ENCODE results near the gene RAD23B.
A peak's percentile ranks its signal among the peaks of the same experiment; 100 is the strongest.

The RAD23B gene

GRCh38 chr9:107269254-107269653 lies 13.8 kb upstream of the RAD23B start:
- DNase-seq, result no peak

GRCh38 chr9:107269681-107270080 lies 13.4 kb upstream of the RAD23B start:
- DNase-seq, result no peak

GRCh38 chr9:107270082-107270481 lies 13.0 kb upstream of the RAD23B start:
- no peak for DNase-seq

- DNase-seq, result no peak
Measured at GRCh38 chr9:107270580-107270979, 12.5 kb upstream of the RAD23B start.

- DNase-seq, result no peak
Measured at GRCh38 chr9:107273634-107274033, 9.4 kb upstream of the RAD23B start.

- DNase-seq, result no peak
Measured at GRCh38 chr9:107274096-107274495, 9.0 kb upstream of the RAD23B start.

- DNase-seq, result no peak
Measured at GRCh38 chr9:107274953-107275422, 8.1 kb upstream of the RAD23B start.

GRCh38 chr9:107275530-107275929 lies 7.5 kb upstream of the RAD23B start:
- DNase-seq, result no peak

- no peak for DNase-seq
Measured at GRCh38 chr9:107276966-107277710, 5.9 kb upstream of the RAD23B start.

- no peak for DNase-seq
Measured at GRCh38 chr9:107277801-107278200, 5.3 kb upstream of the RAD23B start.

- DNase-seq, result no peak
Measured at GRCh38 chr9:107279086-107279485, 4.0 kb upstream of the RAD23B start.

- peak; percentile 75 for DNase-seq
Measured at GRCh38 chr9:107280543-107280942, 2.5 kb upstream of the RAD23B start.

GRCh38 chr9:107281184-107281583 lies 1.9 kb upstream of the RAD23B start:
- DNase-seq, result no peak

- DNase-seq, result no peak
Measured at GRCh38 chr9:107281922-107282667, 984 bp upstream of the RAD23B start.

GRCh38 chr9:107283623-107284616 lies 841 bp downstream of the RAD23B start:
- peak; percentile 82 for DNase-seq

- DNase-seq, result no peak
Measured at GRCh38 chr9:107284636-107285035, 1.6 kb downstream of the RAD23B start.

- DNase-seq, result no peak
Measured at GRCh38 chr9:107285286-107285685, 2.2 kb downstream of the RAD23B start.

GRCh38 chr9:107286057-107286456 lies 3.0 kb downstream of the RAD23B start:
- peak; percentile 7 for DNase-seq

GRCh38 chr9:107288701-107289100 lies 5.6 kb downstream of the RAD23B start:
- no peak for DNase-seq

- DNase-seq, result no peak
Measured at GRCh38 chr9:107290619-107291018, 7.5 kb downstream of the RAD23B start.

GRCh38 chr9:107292821-107293542 lies 9.9 kb downstream of the RAD23B start:
- DNase-seq, result no peak

GRCh38 chr9:107293543-107294085 lies 10.5 kb downstream of the RAD23B start:
- no peak for DNase-seq
